Measurements from ENCODE around the gene RAB24.
"Not testable (repeated sequence)": the region's sequence is repeated elsewhere in the genome, so short reads cannot be mapped to it uniquely, and the experiment has no call there.

The RAB24 gene

GRCh38 chr5:177291735-177292134 is 11.8 kb downstream of the RAB24 start:
- DNase-seq: no peak

- DNase-seq: no peak
Observed at GRCh38 chr5:177290816-177291596, 12.5 kb downstream of the RAB24 start.

GRCh38 chr5:177288191-177288590 is 15.3 kb downstream of the RAB24 start:
- no peak for DNase-seq

GRCh38 chr5:177276886-177277285 is 26.6 kb downstream of the RAB24 start:
- DNase-seq: no peak

GRCh38 chr5:177275883-177276282 is 27.6 kb downstream of the RAB24 start:
- DNase-seq: no peak

GRCh38 chr5:177271113-177271512 is 32.4 kb downstream of the RAB24 start:
- no peak for DNase-seq

- no peak for DNase-seq
Observed at GRCh38 chr5:177270653-177271052, 32.9 kb downstream of the RAB24 start.

GRCh38 chr5:177269976-177270375 is 33.5 kb downstream of the RAB24 start:
- DNase-seq: no peak

- DNase-seq: no peak
Observed at GRCh38 chr5:177269232-177269895, 34.2 kb downstream of the RAB24 start.

GRCh38 chr5:177265395-177265794 is 38.1 kb downstream of the RAB24 start:
- no peak for DNase-seq

GRCh38 chr5:177264178-177264577 is 39.3 kb downstream of the RAB24 start:
- no peak for DNase-seq

- no peak for DNase-seq
Observed at GRCh38 chr5:177261510-177261909, 42.0 kb downstream of the RAB24 start.

GRCh38 chr5:177260961-177261360 is 42.6 kb downstream of the RAB24 start:
- DNase-seq: no peak

- DNase-seq: not testable (repeated sequence)
Observed at GRCh38 chr5:177258711-177259110, 44.8 kb downstream of the RAB24 start.

- DNase-seq: peak; percentile 29
Observed at GRCh38 chr5:177256296-177256695, 47.2 kb downstream of the RAB24 start.

GRCh38 chr5:177253252-177253651 is 50.3 kb downstream of the RAB24 start:
- DNase-seq: no peak
